ENCODE results near the gene SGCA.

The SGCA gene

GRCh38 chr17:50181144-50181543 is 15.3 kb downstream of the SGCA start:
- Histone ChIP-seq H2AFZ (ENCODE audit: low read depth, low read length) (no peak overlapping the region), H3K27me3 (ENCODE audit: insufficient read depth, low read length) (peaks cover 8% of the 10 kb centered on the region), H3K9me3 (ENCODE audit: low read length) (no peaks in the 10 kb centered on the region), H3K36me3 (ENCODE audit: insufficient read depth, low read length) (no peaks in the 10 kb centered on the region), H3K4me3 (ENCODE audit: low read length) (no peak overlapping the region), H3K4me1 (ENCODE audit: insufficient read depth, low read length) (peaks cover 22% of the 10 kb centered on the region)

- H3K4me3 ChIP-seq (ENCODE audit: low read length): no peak overlapping the region
- H3K9me3 ChIP-seq (ENCODE audit: low read length): no peaks in the 10 kb centered on the region
- H3K27me3 ChIP-seq (ENCODE audit: insufficient read depth, low read length): peaks cover 8% of the 10 kb centered on the region
- no peak overlapping the region for H2AFZ ChIP-seq (ENCODE audit: low read depth, low read length)
- H3K4me1 ChIP-seq (ENCODE audit: insufficient read depth, low read length): peaks cover 22% of the 10 kb centered on the region
- H3K36me3 ChIP-seq (ENCODE audit: insufficient read depth, low read length): no peaks in the 10 kb centered on the region
Observed at GRCh38 chr17:50181591-50182560, 16.1 kb downstream of the SGCA start.

GRCh38 chr17:50182783-50183420 is 17.1 kb downstream of the SGCA start:
- no peak overlapping the region for H2AFZ ChIP-seq (ENCODE audit: low read depth, low read length)
- H3K4me1 ChIP-seq (ENCODE audit: insufficient read depth, low read length): peaks cover 17% of the 10 kb centered on the region
- H3K27me3 ChIP-seq (ENCODE audit: insufficient read depth, low read length): peaks cover 8% of the 10 kb centered on the region
- H3K36me3 ChIP-seq (ENCODE audit: insufficient read depth, low read length): no peaks in the 10 kb centered on the region
- H3K4me3 ChIP-seq (ENCODE audit: low read length): no peak overlapping the region
- no peaks in the 10 kb centered on the region for H3K9me3 ChIP-seq (ENCODE audit: low read length)

- Histone ChIP-seq H3K27me3 (ENCODE audit: insufficient read depth, low read length) (peaks cover 12% of the 10 kb centered on the region), H3K9me3 (ENCODE audit: low read length) (no peaks in the 10 kb centered on the region), H3K4me3 (ENCODE audit: low read length) (no peak overlapping the region), H2AFZ (ENCODE audit: low read depth, low read length) (no peak overlapping the region), H3K4me1 (ENCODE audit: insufficient read depth, low read length) (peaks cover 12% of the 10 kb centered on the region), H3K36me3 (ENCODE audit: insufficient read depth, low read length) (no peaks in the 10 kb centered on the region)
Observed at GRCh38 chr17:50183421-50183994, 17.7 kb downstream of the SGCA start.

- no peaks in the 10 kb centered on the region for H3K9me3 ChIP-seq (ENCODE audit: low read length)
- no peak overlapping the region for H2AFZ ChIP-seq (ENCODE audit: low read depth, low read length)
- no peak overlapping the region for H3K4me3 ChIP-seq (ENCODE audit: low read length)
- H3K27me3 ChIP-seq (ENCODE audit: insufficient read depth, low read length): peaks cover 12% of the 10 kb centered on the region
- no peaks in the 10 kb centered on the region for H3K36me3 ChIP-seq (ENCODE audit: insufficient read depth, low read length)
- peaks cover 12% of the 10 kb centered on the region for H3K4me1 ChIP-seq (ENCODE audit: insufficient read depth, low read length)
Observed at GRCh38 chr17:50184064-50184463, 18.3 kb downstream of the SGCA start.

- Histone ChIP-seq H3K9me3 (ENCODE audit: low read length) (no peaks in the 10 kb centered on the region), H3K4me1 (ENCODE audit: insufficient read depth, low read length) (peaks cover 12% of the 10 kb centered on the region), H2AFZ (ENCODE audit: low read depth, low read length) (no peak overlapping the region), H3K4me3 (ENCODE audit: low read length) (no peak overlapping the region), H3K36me3 (ENCODE audit: insufficient read depth, low read length) (no peaks in the 10 kb centered on the region), H3K27me3 (ENCODE audit: insufficient read depth, low read length) (peaks cover 12% of the 10 kb centered on the region)
Observed at GRCh38 chr17:50184611-50185398, 19.0 kb downstream of the SGCA start.

GRCh38 chr17:50185631-50186471 is 20.0 kb downstream of the SGCA start:
- no peak overlapping the region for H3K4me3 ChIP-seq (ENCODE audit: low read length)
- peaks cover 10% of the 10 kb centered on the region for H3K27me3 ChIP-seq (ENCODE audit: insufficient read depth, low read length)
- no peak overlapping the region for H2AFZ ChIP-seq (ENCODE audit: low read depth, low read length)
- H3K9me3 ChIP-seq (ENCODE audit: low read length): no peaks in the 10 kb centered on the region
- H3K4me1 ChIP-seq (ENCODE audit: insufficient read depth, low read length): peaks cover 12% of the 10 kb centered on the region
- no peaks in the 10 kb centered on the region for H3K36me3 ChIP-seq (ENCODE audit: insufficient read depth, low read length)

GRCh38 chr17:50186661-50187393 is 21.0 kb downstream of the SGCA start:
- Histone ChIP-seq H2AFZ (ENCODE audit: low read depth, low read length) (no peak overlapping the region), H3K9me3 (ENCODE audit: low read length) (no peaks in the 10 kb centered on the region), H3K4me3 (ENCODE audit: low read length) (no peak overlapping the region), H3K4me1 (ENCODE audit: insufficient read depth, low read length) (peaks cover 12% of the 10 kb centered on the region), H3K27me3 (ENCODE audit: insufficient read depth, low read length) (peaks cover 7% of the 10 kb centered on the region), H3K36me3 (ENCODE audit: insufficient read depth, low read length) (no peaks in the 10 kb centered on the region)

GRCh38 chr17:50187394-50187725 is 21.6 kb downstream of the SGCA start:
- H3K27me3 ChIP-seq (ENCODE audit: insufficient read depth, low read length): peaks cover 7% of the 10 kb centered on the region
- no peak overlapping the region for H3K4me3 ChIP-seq (ENCODE audit: low read length)
- no peaks in the 10 kb centered on the region for H3K9me3 ChIP-seq (ENCODE audit: low read length)
- H2AFZ ChIP-seq (ENCODE audit: low read depth, low read length): no peak overlapping the region
- no peaks in the 10 kb centered on the region for H3K36me3 ChIP-seq (ENCODE audit: insufficient read depth, low read length)
- H3K4me1 ChIP-seq (ENCODE audit: insufficient read depth, low read length): peaks cover 12% of the 10 kb centered on the region

GRCh38 chr17:50187751-50188530 is 22.1 kb downstream of the SGCA start:
- Histone ChIP-seq H3K36me3 (ENCODE audit: insufficient read depth, low read length) (no peaks in the 10 kb centered on the region), H3K27me3 (ENCODE audit: insufficient read depth, low read length) (peaks cover 7% of the 10 kb centered on the region), H3K9me3 (ENCODE audit: low read length) (no peaks in the 10 kb centered on the region), H2AFZ (ENCODE audit: low read depth, low read length) (no peak overlapping the region), H3K4me1 (ENCODE audit: insufficient read depth, low read length) (peaks cover 12% of the 10 kb centered on the region), H3K4me3 (ENCODE audit: low read length) (no peak overlapping the region)

- Histone ChIP-seq H3K4me3 (ENCODE audit: low read length) (no peak overlapping the region), H3K27me3 (ENCODE audit: insufficient read depth, low read length) (peaks cover 7% of the 10 kb centered on the region), H3K4me1 (ENCODE audit: insufficient read depth, low read length) (peaks cover 12% of the 10 kb centered on the region), H3K36me3 (ENCODE audit: insufficient read depth, low read length) (no peaks in the 10 kb centered on the region), H2AFZ (ENCODE audit: low read depth, low read length) (no peak overlapping the region), H3K9me3 (ENCODE audit: low read length) (no peaks in the 10 kb centered on the region)
Observed at GRCh38 chr17:50188531-50188920, 22.7 kb downstream of the SGCA start.

Measured in neuron (in vitro differentiated cells).